Activated T-helper 1 cell treated with anti-CD3 and anti-CD28 coated beads, Interleukin-2, amount 50 U/mL, for 16 hours (primary cell): ENCODE results near the gene SLC25A21.
"Not testable (repeated sequence)": the region's sequence is repeated elsewhere in the genome, so short reads cannot be mapped to it uniquely, and the experiment has no call there.

Experiments
- DNase-seq, 2 donors: peaks; one replicate each; pipeline ENCODE4 v3.0.0-alpha.2; 2020; ENCODE audit warnings: low read depth in 1 of 2, low spot score in 1 of 2

SLC25A21 gene

GRCh38 chr14:36844443-36845195 lies 327.8 kb downstream of the SLC25A21 start:
- DNase-seq = no peak

- DNase-seq = no peak
Observed at GRCh38 chr14:36843410-36843809, 329.0 kb downstream of the SLC25A21 start.

GRCh38 chr14:36835128-36835527 lies 337.3 kb downstream of the SLC25A21 start:
- no peak for DNase-seq

- DNase-seq = no peak
Observed at GRCh38 chr14:36834293-36834692, 338.1 kb downstream of the SLC25A21 start.

- DNase-seq = no peak
Observed at GRCh38 chr14:36829547-36829946, 342.9 kb downstream of the SLC25A21 start.

- no peak for DNase-seq
Observed at GRCh38 chr14:36827861-36828260, 344.5 kb downstream of the SLC25A21 start.

GRCh38 chr14:36826614-36827013 lies 345.8 kb downstream of the SLC25A21 start:
- DNase-seq = no peak

GRCh38 chr14:36824854-36825253 lies 347.6 kb downstream of the SLC25A21 start:
- DNase-seq = no peak

- DNase-seq = no peak
Observed at GRCh38 chr14:36823651-36824050, 348.8 kb downstream of the SLC25A21 start.

- DNase-seq = no peak
Observed at GRCh38 chr14:36822685-36823084, 349.7 kb downstream of the SLC25A21 start.

GRCh38 chr14:36820901-36821300 lies 351.5 kb downstream of the SLC25A21 start:
- no peak for DNase-seq

GRCh38 chr14:36820111-36820709 lies 352.2 kb downstream of the SLC25A21 start:
- DNase-seq = no peak

- DNase-seq = no peak
Observed at GRCh38 chr14:36818794-36819384, 353.5 kb downstream of the SLC25A21 start.

- DNase-seq = no peak
Observed at GRCh38 chr14:36818246-36818645, 354.2 kb downstream of the SLC25A21 start.

- no peak for DNase-seq
Observed at GRCh38 chr14:36817071-36817930, 355.1 kb downstream of the SLC25A21 start.

- no peak for DNase-seq
Observed at GRCh38 chr14:36816481-36816880, 355.9 kb downstream of the SLC25A21 start.

- not testable (repeated sequence) for DNase-seq
Observed at GRCh38 chr14:36814783-36815182, 357.6 kb downstream of the SLC25A21 start.

- DNase-seq = no peak
Observed at GRCh38 chr14:36810209-36810608, 362.2 kb downstream of the SLC25A21 start.

GRCh38 chr14:36807727-36808126 lies 364.7 kb downstream of the SLC25A21 start:
- DNase-seq = no peak

- no peak for DNase-seq
Observed at GRCh38 chr14:36805131-36805559, 367.3 kb downstream of the SLC25A21 start.

- DNase-seq = no peak
Observed at GRCh38 chr14:36797634-36798033, 374.8 kb downstream of the SLC25A21 start.
